ENCODE data around the gene GID8. TPM values are rescaled to one million over a fixed set of nuclear protein-coding genes. Genes with fewer than 3 reads are reported as not detected.

Gene GID8
- total and polyA plus RNA-seq, 4 donors: 10.2 to 23.6 (median 14.6) TPM

GRCh38 chr20:62949153-62949821 lies 11.3 kb downstream of the GID8 start (continued):
- no peak for TF ChIP-seq ZBTB33 (IDR thresholded peaks at IDR 0.05)
- TF ChIP-seq ATF3 (IDR thresholded peaks at IDR 0.05): no peak

- no peak overlapping the region for H3K9ac ChIP-seq (ENCODE audit: low read depth in 1 of 2, low read length in 2 of 2)
- H3K36me3 ChIP-seq (ENCODE audit: control insufficient read depth in 4 of 4, insufficient read depth in 3 of 4, low read depth in 1 of 4, low read length in 3 of 4): peaks cover 3 to 35% (median 10%) of the 10 kb centered on the region in 4 donors
- H3K9me3 ChIP-seq (ENCODE audit: control insufficient read depth in 4 of 4, low read length in 3 of 4): no peaks in the 10 kb centered on the region
- H3K27me3 ChIP-seq (ENCODE audit: control insufficient read depth in 4 of 4, insufficient read depth in 4 of 4, low read length in 3 of 4): no peaks in the 10 kb centered on the region
- TF ChIP-seq YY1 (IDR thresholded peaks at IDR 0.05): no peak
- no peak for TF ChIP-seq RAD21 (IDR thresholded peaks at IDR 0.05)
- no peak for TF ChIP-seq MAX (IDR thresholded peaks at IDR 0.05)
- no peak for TF ChIP-seq CTCF (IDR thresholded peaks at IDR 0.05; ENCODE audit: low read depth, low read length, missing input control)
- TF ChIP-seq ATF3 (IDR thresholded peaks at IDR 0.05): no peak
- no peak for TF ChIP-seq FOXA1 (IDR thresholded peaks at IDR 0.05)
- no peak for TF ChIP-seq JUND (IDR thresholded peaks at IDR 0.05)
- no peak for TF ChIP-seq REST (IDR thresholded peaks at IDR 0.05)
- no peak for TF ChIP-seq SP1 (IDR thresholded peaks at IDR 0.05)
- TF ChIP-seq FOXA2 (IDR thresholded peaks at IDR 0.05): no peak
- no peak for TF ChIP-seq HNF4A (conservative IDR thresholded peaks at IDR 0.05)
- no peak for TF ChIP-seq EGR1 (IDR thresholded peaks at IDR 0.05; ENCODE audit: low read depth in 2 of 2)
- TF ChIP-seq NR2F2 (IDR thresholded peaks at IDR 0.05): no peak
- peaks cover 3 to 35% (median 25%) of the 10 kb centered on the region in 4 donors for H3K4me1 ChIP-seq (ENCODE audit: control insufficient read depth in 4 of 4, insufficient read depth in 4 of 4, low read length in 3 of 4)
- H3K27ac ChIP-seq (ENCODE audit: low read depth in 1 of 2, low read length in 2 of 2): no peak overlapping the region
- DNase-seq (ENCODE audit: low spot score): no peak
- 97% methylated on average over 12 of the region's 12 CpGs for WGBS
- H3K4me3 ChIP-seq (ENCODE audit: low read depth in 1 of 3, low read length in 3 of 3): no peak overlapping the region
These were observed 12.0 kb downstream of the GID8 start for GRCh38 chr20:62949962-62950361.

Data from liver (tissue), 9 donors.